Liver (tissue), 9 donors: ENCODE results near the gene TRIM72. TPM values are rescaled to one million over a fixed set of nuclear protein-coding genes. Genes with fewer than 3 reads are reported as not detected.
"Not testable (repeated sequence)": the region's sequence is repeated elsewhere in the genome, so short reads cannot be mapped to it uniquely, and the experiment has no call there.

Source experiments
- DNase-seq: peaks from one replicate; pipeline ENCODE4 v3.0.0-alpha.2; 2017; ENCODE audit warnings: low spot score
- H3K27ac ChIP-seq, 2 donors: one replicate each; pipeline ENCODE4 v1.7.0; 2013; ENCODE audit warnings: inconsistent platforms in 2 of 2, low read length in 2 of 2, control low read depth in 1 of 2, low read depth in 1 of 2, mild to moderate bottlenecking in 1 of 2
- H3K27me3 ChIP-seq, 4 donors: one replicate each; pipeline versions ENCODE4 v1.6.1 to v1.7.0; 2013; ENCODE audit warnings: low read length in 3 of 4, inconsistent platforms in 1 of 4, mild to moderate bottlenecking in 1 of 4, moderate library complexity in 1 of 4; ENCODE audit not compliant: control insufficient read depth in 4 of 4, insufficient read depth in 4 of 4
- H3K36me3 ChIP-seq, 4 donors: one replicate each; pipeline versions ENCODE4 v1.6.1 to v1.7.0; 2013; ENCODE audit warnings: low read length in 3 of 4, mild to moderate bottlenecking in 3 of 4, low read depth in 1 of 4, moderate library complexity in 1 of 4; ENCODE audit not compliant: control insufficient read depth in 4 of 4, insufficient read depth in 3 of 4
- H3K4me1 ChIP-seq, 4 donors: one replicate each; pipeline versions ENCODE4 v1.6.1 to v1.7.0; 2013; ENCODE audit warnings: low read length in 3 of 4, mild to moderate bottlenecking in 3 of 4, moderate library complexity in 1 of 4; ENCODE audit not compliant: control insufficient read depth in 4 of 4, insufficient read depth in 4 of 4
- H3K4me3 ChIP-seq, 3 donors: one replicate each; pipeline versions ENCODE4 v1.6.1 to v1.7.0; 2013; ENCODE audit warnings: low read length in 3 of 3, control low read depth in 1 of 3, low read depth in 1 of 3, mild to moderate bottlenecking in 1 of 3
- H3K9ac ChIP-seq, 2 donors: one replicate each; pipeline ENCODE4 v1.7.0; 2013; ENCODE audit warnings: low read length in 2 of 2, mild to moderate bottlenecking in 2 of 2, moderate library complexity in 2 of 2, control low read depth in 1 of 2, low read depth in 1 of 2
- H3K9me3 ChIP-seq, 4 donors: one replicate each; pipeline versions ENCODE4 v1.6.1 to v1.7.0; 2013; ENCODE audit warnings: low read length in 3 of 4; ENCODE audit not compliant: control insufficient read depth in 4 of 4
- CTCF ChIP-seq: fragments of 150-350 bp; IDR thresholded peaks from 2 replicates; pipeline ENCODE4 v1.5.1; 2017; ENCODE audit warnings: improper control_type of control experiment, low read depth, low read length; ENCODE audit not compliant: missing input control
- EGR1 ChIP-seq, 2 donors: IDR thresholded peaks; 2 replicates each; pipeline ENCODE4 v1.6.1; 2016 to 2018; ENCODE audit warnings: antibody characterized with exemption in 2 of 2, low read depth in 2 of 2
- FOXA1 ChIP-seq: IDR thresholded peaks from 2 replicates; pipeline ENCODE4 v1.6.1; 2016; ENCODE audit warnings: antibody characterized with exemption
- FOXA2 ChIP-seq: IDR thresholded peaks from 2 replicates; pipeline ENCODE4 v1.6.1; 2016; ENCODE audit warnings: antibody characterized with exemption
- HNF4G ChIP-seq: IDR thresholded peaks from 2 replicates; pipeline ENCODE4 v1.6.1; 2016; ENCODE audit warnings: antibody characterized with exemption
- JUND ChIP-seq, 2 donors: IDR thresholded peaks; 2 replicates each; pipeline ENCODE4 v1.6.1; 2016; ENCODE audit warnings: antibody characterized with exemption in 2 of 2
- MAX ChIP-seq: IDR thresholded peaks from 2 replicates; pipeline ENCODE4 v1.6.1; 2016; ENCODE audit warnings: antibody characterized with exemption
- NR2F2 ChIP-seq: IDR thresholded peaks from 2 replicates; pipeline ENCODE4 v1.6.1; 2016; ENCODE audit warnings: antibody characterized with exemption
- RAD21 ChIP-seq, 2 donors: IDR thresholded peaks; 2 replicates each; pipeline ENCODE4 v1.6.1; 2016; ENCODE audit warnings: antibody characterized with exemption in 2 of 2, mild to moderate bottlenecking in 2 of 2
- REST ChIP-seq: IDR thresholded peaks from 2 replicates; pipeline ENCODE4 v1.6.1; 2016; ENCODE audit warnings: antibody characterized with exemption, mild to moderate bottlenecking
- RXRA ChIP-seq, 2 donors: IDR thresholded peaks; 2 replicates each; pipeline ENCODE4 v1.6.1; 2017 to 2018; ENCODE audit warnings: antibody characterized with exemption in 2 of 2, mild to moderate bottlenecking in 1 of 2
- SP1 ChIP-seq: IDR thresholded peaks from 2 replicates; pipeline ENCODE4 v1.6.1; 2018; ENCODE audit warnings: antibody characterized with exemption, mild to moderate bottlenecking
- TAF1 ChIP-seq: conservative IDR thresholded peaks from 2 replicates; pipeline ENCODE4 v1.6.1; 2016; ENCODE audit warnings: antibody characterized with exemption, mild to moderate bottlenecking
- ZBTB33 ChIP-seq: IDR thresholded peaks from 2 replicates; pipeline ENCODE4 v1.6.1; 2016; ENCODE audit warnings: antibody characterized with exemption
- WGBS: extraction: QIAGEN DNeasy Blood & Tissue Kit; methylation state at CpG from one replicate; pipeline ENCODE4 v1.1.7; 2013; 5-methylcytosine and 5-hydroxymethylcytosine counted together
- polyA plus RNA-seq, 2 donors: library from polyadenylated mRNA; stranded (reverse) in 1 of 2; unstranded in 1 of 2; fragments of 200-250 nt in 1 of 2; fragments of >200 nt in 1 of 2; fragmentation: Nextera tagmentation in 1 of 2; extraction: Ambion mirVana in 1 of 2; gene quantifications; one replicate each; pipeline versions ENCODE4 v1.2.1 to v1.2.3, GENCODE V29; 2013 to 2015
- total RNA-seq, 2 donors: library from RNA; depleted of rRNA; stranded (reverse); fragments of >200 nt; gene quantifications; one replicate each; pipeline ENCODE4 v1.2.3, GENCODE V29; 2014
- donor health status: healthy.
- donor health status: healthy.
- donor health status: healthy.
- donor health status: healthy.
- donor health status: healthy.

TRIM72 gene
- total and polyA plus RNA-seq, 4 donors, result under 0.01 to 0.10 (median 0.02) TPM; not detected in 1

GRCh38 chr16:31269541-31269940, 55.6 kb downstream of the TRIM72 start:
- 65% methylated on average over 2 of the region's 2 CpGs for WGBS
- no peaks in the 10 kb centered on the region for H3K27me3 ChIP-seq
- no peaks in the 10 kb centered on the region for H3K9me3 ChIP-seq
- H3K4me3 ChIP-seq, result no peak overlapping the region
- no peak overlapping the region for H3K9ac ChIP-seq
- TF ChIP-seq SP1 (no peak), TAF1 (no peak), HNF4G (no peak), EGR1 (IDR thresholded peaks at IDR 0.05; ENCODE audit: low read depth in 2 of 2) (no peak), REST (no peak), FOXA2 (no peak), RXRA (IDR thresholded peaks at IDR 0.05) (no peak), JUND (IDR thresholded peaks at IDR 0.05) (no peak), MAX (no peak), CTCF (no peak), FOXA1 (no peak)
- DNase-seq, result no peak
- H3K36me3 ChIP-seq, result peaks cover 0 to 1% (median 0%) of the 10 kb centered on the region in 4 donors
- H3K27ac ChIP-seq, result no peak overlapping the region
- H3K4me1 ChIP-seq, result no peaks in the 10 kb centered on the region

- H3K9me3 ChIP-seq, result not testable (repeated sequence)
- 94% methylated on average over 3 of the region's 3 CpGs for WGBS
Observed at GRCh38 chr16:31269973-31270372, 56.1 kb downstream of the TRIM72 start.

GRCh38 chr16:31270795-31271194, 56.9 kb downstream of the TRIM72 start:
- Histone ChIP-seq H3K4me1 (no peaks in the 10 kb centered on the region), H3K4me3 (no peak overlapping the region), H3K27me3 (no peaks in the 10 kb centered on the region), H3K27ac (no peak overlapping the region), H3K9me3 (peaks cover 0 to 2% (median 0%) of the 10 kb centered on the region in 4 donors), H3K9ac (no peak overlapping the region), H3K36me3 (peaks cover 0 to 1% (median 0%) of the 10 kb centered on the region in 4 donors)
- WGBS, result 92% methylated on average over 5 of the region's 5 CpGs
- no peak for DNase-seq
- no peak for TF ChIP-seq RAD21 (IDR thresholded peaks at IDR 0.05)
- no peak for TF ChIP-seq HNF4G
- no peak for TF ChIP-seq NR2F2
- no peak for TF ChIP-seq REST
- TF ChIP-seq CTCF, result no peak
- no peak for TF ChIP-seq ZBTB33

More at GRCh38 chr16:31269973-31270372, 56.1 kb downstream of the TRIM72 start:
- DNase-seq, H3K36me3 ChIP-seq, H3K9ac ChIP-seq, H3K27me3 ChIP-seq, H3K4me3 ChIP-seq, H3K4me1 ChIP-seq, H3K27ac ChIP-seq: not testable (repeated sequence)
